NT2/D1 (cell line): ENCODE data around the gene VAV3.

Source experiments
- YY1 ChIP-seq: IDR thresholded peaks from 2 replicates; pipeline ENCODE4 v1.6.1; 2011; ENCODE audit not compliant: insufficient read length, insufficient read depth
- ZNF274 ChIP-seq: IDR thresholded peaks from 2 replicates; pipeline ENCODE4 v1.6.1; 2011; ENCODE audit warnings: mild to moderate bottlenecking, low read depth, low read length

- TF ChIP-seq ZNF274 (no peak), YY1 (no peak)
Measured at GRCh38 chr1:107545056-107545577, 419.9 kb downstream of the VAV3 start.
